HEK293 (cell line): ENCODE measurements around the gene TFPT.

Source experiments
- CTCF ChIA-PET: fragments of 350-600 bp; formaldehyde crosslinking; extraction: SDS; loops from one replicate; lab custom pipeline; 2021; ENCODE audit warnings: antibody characterized with exemption; lab: Yijun Ruan, JAX
- POLR2A ChIA-PET: fragments of 300-600 bp; formaldehyde crosslinking; extraction: SDS; loops from one replicate; lab custom pipeline; 2020; ENCODE audit warnings: antibody characterized with exemption, inconsistent platforms; lab: Yijun Ruan, JAX
- H3K27ac ChIP-seq: fragments of 200-500 bp; sonication (Bioruptor generic); 2 replicates; pipeline ENCODE4 v1.5.1; 2014; ENCODE audit warnings: low read depth, low read length, control low read depth, inconsistent platforms; ENCODE audit errors: extremely low read depth
- H3K36me3 ChIP-seq, 2 experiments: fragments of 200-500 bp in 1 of 2; sonication (Bioruptor generic) in 1 of 2; 1 replicate in 1 of 2; 2 replicates in 1 of 2; pipeline ENCODE4 v1.5.1; 2014 to 2017; ENCODE audit warnings: inconsistent platforms in 2 of 2, low read length in 2 of 2; ENCODE audit not compliant: control insufficient read depth in 2 of 2, insufficient read depth in 1 of 2
- H3K4me1 ChIP-seq: fragments of 200-500 bp; sonication (Bioruptor generic); 2 replicates; pipeline ENCODE4 v1.5.1; 2014; ENCODE audit warnings: mild to moderate bottlenecking, low read length, inconsistent platforms; ENCODE audit not compliant: control insufficient read depth, insufficient read depth
- H3K4me3 ChIP-seq: 2 replicates; pipeline ENCODE4 v1.5.1; 2011; ENCODE audit warnings: low read depth, mild to moderate bottlenecking, control low read depth, low read length, moderate library complexity
- H3K9me3 ChIP-seq: fragments of 200-500 bp; sonication (Bioruptor generic); 2 replicates; pipeline ENCODE4 v1.5.1; 2014; ENCODE audit warnings: low read depth, low read length, inconsistent platforms; ENCODE audit not compliant: control insufficient read depth, insufficient read depth
- GLIS2 ChIP-seq: fragments of 450-650 bp; formaldehyde crosslinking; IDR thresholded peaks from 2 replicates; pipeline ENCODE4 v1.5.1; 2016; ENCODE audit warnings: missing biosample characterization, missing genetic modification characterization
- HOXC10 ChIP-seq: sonication (generic); formaldehyde crosslinking; IDR thresholded peaks from 2 replicates; pipeline ENCODE4 v1.8.1; 2023; ENCODE audit warnings: mild to moderate bottlenecking, missing genetic modification reagents
- KLF16 ChIP-seq: fragments of 450-650 bp; formaldehyde crosslinking; IDR thresholded peaks from 2 replicates; pipeline ENCODE4 v1.5.1; 2017; ENCODE audit warnings: missing biosample characterization, missing genetic modification characterization
- KLF9 ChIP-seq: fragments of 450-650 bp; formaldehyde crosslinking; IDR thresholded peaks from 2 replicates; pipeline ENCODE4 v1.5.1; 2016; ENCODE audit warnings: missing biosample characterization, missing genetic modification characterization, low read depth
- MEIS1 ChIP-seq: sonication (generic); formaldehyde crosslinking; IDR thresholded peaks from 2 replicates; pipeline ENCODE4 v1.8.1; 2022; ENCODE audit warnings: missing genetic modification reagents, mild to moderate bottlenecking, borderline replicate concordance
- MZF1 ChIP-seq: fragments of 450-650 bp; formaldehyde crosslinking; IDR thresholded peaks from 2 replicates; pipeline ENCODE4 v1.5.1; 2017; ENCODE audit warnings: missing biosample characterization, missing genetic modification characterization, borderline replicate concordance
- OSR2 ChIP-seq: fragments of 450-650 bp; formaldehyde crosslinking; IDR thresholded peaks from 2 replicates; pipeline ENCODE4 v1.5.1; 2016; ENCODE audit warnings: missing biosample characterization, missing genetic modification characterization
- SCRT1 ChIP-seq: fragments of 450-650 bp; formaldehyde crosslinking; IDR thresholded peaks from 2 replicates; pipeline ENCODE4 v1.5.1; 2016; ENCODE audit warnings: missing biosample characterization, missing genetic modification characterization, borderline replicate concordance
- SP7 ChIP-seq: fragments of 450-650 bp; formaldehyde crosslinking; IDR thresholded peaks from 2 replicates; pipeline ENCODE4 v1.5.1; 2016; ENCODE audit warnings: missing biosample characterization, missing genetic modification characterization
- ZBTB17 ChIP-seq: fragments of 450-650 bp; formaldehyde crosslinking; IDR thresholded peaks from 2 replicates; pipeline ENCODE4 v1.5.1; 2016; ENCODE audit warnings: missing biosample characterization, missing genetic modification characterization
- ZFHX2 ChIP-seq: fragments of 450-650 bp; formaldehyde crosslinking; conservative IDR thresholded peaks from 2 replicates; pipeline ENCODE4 v1.5.1; 2016; ENCODE audit warnings: missing biosample characterization, missing genetic modification characterization
- ZFP69B ChIP-seq: fragments of 450-650 bp; formaldehyde crosslinking; IDR thresholded peaks from 2 replicates; pipeline ENCODE4 v1.5.1; 2016; ENCODE audit warnings: missing biosample characterization, missing genetic modification characterization
- ZNF121 ChIP-seq: fragments of 450-650 bp; formaldehyde crosslinking; IDR thresholded peaks from 2 replicates; pipeline ENCODE4 v1.5.1; 2016; ENCODE audit warnings: missing biosample characterization, missing genetic modification characterization
- ZNF146 ChIP-seq: fragments of 450-650 bp; formaldehyde crosslinking; IDR thresholded peaks from 2 replicates; pipeline ENCODE4 v1.5.1; 2016; ENCODE audit warnings: missing biosample characterization, missing genetic modification characterization
- ZNF184 ChIP-seq: fragments of 450-650 bp; IDR thresholded peaks from 2 replicates; pipeline ENCODE4 v1.5.1; 2018; ENCODE audit warnings: missing biosample characterization, mild to moderate bottlenecking, missing genetic modification characterization
- ZNF335 ChIP-seq: fragments of 450-650 bp; formaldehyde crosslinking; conservative IDR thresholded peaks from 2 replicates; pipeline ENCODE4 v1.5.1; 2016; ENCODE audit warnings: missing biosample characterization, missing genetic modification characterization
- ZNF530 ChIP-seq: fragments of 450-650 bp; formaldehyde crosslinking; IDR thresholded peaks from 2 replicates; pipeline ENCODE4 v1.5.1; 2016; ENCODE audit warnings: low read depth, missing biosample characterization, missing genetic modification characterization
- ZNF561 ChIP-seq: fragments of 450-650 bp; IDR thresholded peaks from 2 replicates; pipeline ENCODE4 v1.5.1; 2018; ENCODE audit warnings: missing biosample characterization, missing genetic modification characterization, borderline replicate concordance
- ZNF596 ChIP-seq: fragments of 450-650 bp; IDR thresholded peaks from 2 replicates; pipeline ENCODE4 v1.5.0; 2018; ENCODE audit warnings: missing biosample characterization, mild to moderate bottlenecking, missing genetic modification characterization, moderate library complexity
- ZNF600 ChIP-seq: fragments of 450-650 bp; formaldehyde crosslinking; IDR thresholded peaks from 2 replicates; pipeline ENCODE4 v1.5.1; 2016; ENCODE audit warnings: missing biosample characterization, missing genetic modification characterization
- ZNF610 ChIP-seq: fragments of 450-650 bp; formaldehyde crosslinking; IDR thresholded peaks from 2 replicates; pipeline ENCODE4 v1.5.1; 2016; ENCODE audit warnings: missing biosample characterization, missing genetic modification characterization, borderline replicate concordance
- ZNF658 ChIP-seq: fragments of 450-650 bp; formaldehyde crosslinking; IDR thresholded peaks from 2 replicates; pipeline ENCODE4; 2016; ENCODE audit warnings: missing biosample characterization, missing genetic modification characterization
- ZNF664 ChIP-seq: fragments of 450-650 bp; formaldehyde crosslinking; IDR thresholded peaks from 2 replicates; pipeline ENCODE4 v1.5.1; 2016; ENCODE audit warnings: missing biosample characterization, missing genetic modification characterization
- ZNF777 ChIP-seq: fragments of 450-650 bp; formaldehyde crosslinking; IDR thresholded peaks from 2 replicates; pipeline ENCODE4 v1.5.1; 2017; ENCODE audit warnings: missing biosample characterization, missing genetic modification characterization, borderline replicate concordance
- ZNF830 ChIP-seq: fragments of 450-650 bp; IDR thresholded peaks from 2 replicates; pipeline ENCODE4 v1.5.0; 2018; ENCODE audit warnings: missing biosample characterization, missing genetic modification characterization, low read depth, mild to moderate bottlenecking, moderate library complexity
- ZSCAN23 ChIP-seq: fragments of 450-650 bp; formaldehyde crosslinking; IDR thresholded peaks from 2 replicates; pipeline ENCODE4 v1.5.1; 2016; ENCODE audit warnings: missing biosample characterization, missing genetic modification characterization
- TF ChIP-seq, protein P1 (sequence below): fragments of 450-650 bp; formaldehyde crosslinking; IDR thresholded peaks from 2 replicates; pipeline ENCODE4 v1.5.1; 2016; ENCODE audit warnings: missing biosample characterization, missing genetic modification characterization
- TF ChIP-seq, protein P2 (sequence below): fragments of 450-650 bp; IDR thresholded peaks from 2 replicates; pipeline ENCODE4 v1.5.1; 2018; ENCODE audit warnings: missing biosample characterization, missing genetic modification characterization
- TF ChIP-seq, protein P3 (sequence below): fragments of 450-650 bp; formaldehyde crosslinking; IDR thresholded peaks from 2 replicates; pipeline ENCODE4 v1.5.1; 2016; ENCODE audit warnings: missing biosample characterization, missing genetic modification characterization, borderline replicate concordance
- TF ChIP-seq, protein P4 (sequence below): fragments of 450-650 bp; formaldehyde crosslinking; IDR thresholded peaks from 2 replicates; pipeline ENCODE4 v1.5.1; 2016; ENCODE audit warnings: missing biosample characterization, missing genetic modification characterization
- TF ChIP-seq, protein P5 (sequence below): fragments of 450-650 bp; formaldehyde crosslinking; IDR thresholded peaks from 2 replicates; pipeline ENCODE4 v1.5.1; 2016; ENCODE audit warnings: missing biosample characterization, missing genetic modification characterization

TFPT gene

DNA sequence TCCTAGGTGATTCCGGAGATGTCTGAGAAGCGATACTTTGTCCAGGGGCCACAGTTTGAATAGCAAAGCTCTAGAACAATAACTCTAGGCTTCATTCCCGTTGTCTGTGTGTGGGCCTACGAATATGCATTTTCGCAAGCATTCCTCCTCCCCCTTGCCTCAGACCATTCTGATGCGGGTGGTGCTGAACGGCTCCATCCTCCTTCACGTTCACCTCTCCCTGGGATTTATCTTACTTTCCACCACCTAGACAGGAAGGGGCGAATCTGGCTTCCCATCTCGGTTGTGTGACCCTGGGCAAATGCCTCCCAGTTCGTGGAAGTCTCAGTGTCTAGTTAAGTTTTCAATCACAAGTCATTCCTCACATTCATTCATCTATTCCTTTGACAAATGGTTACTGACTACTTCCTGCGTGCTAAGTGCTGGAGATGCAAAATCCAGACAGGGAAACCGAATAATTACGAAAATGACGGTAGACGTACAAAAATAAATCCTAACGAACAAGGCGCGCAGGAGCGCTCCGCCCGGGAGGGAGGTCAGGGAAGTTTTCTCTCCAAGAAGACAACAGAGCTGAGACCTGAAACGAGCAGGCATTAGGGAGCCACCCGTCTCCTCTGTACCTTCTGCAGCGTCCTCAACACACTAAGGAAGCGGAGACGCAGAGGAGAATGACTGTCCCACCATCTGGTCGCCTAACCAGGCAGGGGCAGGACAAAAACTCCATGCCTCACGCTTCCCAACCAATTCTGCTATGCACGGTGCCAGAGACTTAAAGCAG is 20.8 kb upstream of the TFPT start:
- Histone ChIP-seq H3K4me1 (peaks cover 13% of the 10 kb centered on the region), H3K4me3 (peak overlapping the region; percentile 46), H3K27ac (peak overlapping the region; percentile 11; the same call in 1 of the 2 replicates), H3K36me3 (peaks cover 10 to 36% of the 10 kb centered on the region in 2 experiments), H3K9me3 (peaks cover 2% of the 10 kb centered on the region)
- ChIA-PET POLR2A (interaction anchor here (0.6 to 5.5 kb wide), 26 partner anchors 10 to 1407 kb away, joined by 3 to 116 read pairs (median 8); partner anchors contain the start of genes LENG1, LENG8, MBOAT7 and NDUFA3), CTCF (interaction anchor here (1.5 to 1.7 kb wide), 2 partner anchors 19 to 32 kb away, joined by 5 read pairs; no protein-coding TSS in a partner anchor)
- TF ChIP-seq ZNF561 (tag by site-specific recombination) (no peak), ZFP69B (tag by site-specific recombination) (no peak), ZNF184 (tag by site-specific recombination) (no peak), ZNF121 (no peak), ZNF830 (tag by site-specific recombination) (no peak), ZFHX2 (tag by site-specific recombination) (no peak), MZF1 (tag by site-specific recombination) (no peak), ZNF600 (peak; percentile 92), ZNF610 (tag by site-specific recombination) (no peak), ZNF335 (tag by site-specific recombination) (peak; percentile 85), KLF9 (tag by site-specific recombination) (no peak), SCRT1 (tag by site-specific recombination) (no peak), GLIS2 (tag by site-specific recombination) (no peak), OSR2 (tag by site-specific recombination) (no peak), HOXC10 (CRISPR knock-in tag) (no peak), ZNF146 (tag by site-specific recombination) (no peak), ZNF596 (tag by site-specific recombination) (no peak), ZNF664 (tag by site-specific recombination) (no peak), ZNF777 (tag by site-specific recombination) (no peak), ZBTB17 (tag by site-specific recombination) (0 out of 2 replicates have a peak, but pooled peaks have one; percentile 53), ZSCAN23 (tag by site-specific recombination) (no peak), ZNF530 (no peak), KLF16 (tag by site-specific recombination) (no peak), ZNF658 (tag by site-specific recombination) (no peak), MEIS1 (CRISPR knock-in tag) (no peak), SP7 (tag by site-specific recombination) (0 out of 2 replicates have a peak, but pooled peaks have one; percentile 13)
- TF ChIP-seq, protein P1, sequence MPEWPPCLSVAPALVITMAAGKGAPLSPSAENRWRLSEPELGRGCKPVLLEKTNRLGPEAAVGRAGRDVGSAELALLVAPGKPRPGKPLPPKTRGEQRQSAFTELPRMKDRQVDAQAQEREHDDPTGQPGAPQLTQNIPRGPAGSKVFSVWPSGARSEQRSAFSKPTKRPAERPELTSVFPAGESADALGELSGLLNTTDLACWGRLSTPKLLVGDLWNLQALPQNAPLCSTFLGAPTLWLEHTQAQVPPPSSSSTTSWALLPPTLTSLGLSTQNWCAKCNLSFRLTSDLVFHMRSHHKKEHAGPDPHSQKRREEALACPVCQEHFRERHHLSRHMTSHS (tag by site-specific recombination), result no peak
- TF ChIP-seq, protein P2, sequence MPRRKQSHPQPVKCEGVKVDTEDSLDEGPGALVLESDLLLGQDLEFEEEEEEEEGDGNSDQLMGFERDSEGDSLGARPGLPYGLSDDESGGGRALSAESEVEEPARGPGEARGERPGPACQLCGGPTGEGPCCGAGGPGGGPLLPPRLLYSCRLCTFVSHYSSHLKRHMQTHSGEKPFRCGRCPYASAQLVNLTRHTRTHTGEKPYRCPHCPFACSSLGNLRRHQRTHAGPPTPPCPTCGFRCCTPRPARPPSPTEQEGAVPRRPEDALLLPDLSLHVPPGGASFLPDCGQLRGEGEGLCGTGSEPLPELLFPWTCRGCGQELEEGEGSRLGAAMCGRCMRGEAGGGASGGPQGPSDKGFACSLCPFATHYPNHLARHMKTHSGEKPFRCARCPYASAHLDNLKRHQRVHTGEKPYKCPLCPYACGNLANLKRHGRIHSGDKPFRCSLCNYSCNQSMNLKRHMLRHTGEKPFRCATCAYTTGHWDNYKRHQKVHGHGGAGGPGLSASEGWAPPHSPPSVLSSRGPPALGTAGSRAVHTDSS (tag by site-specific recombination), result no peak
- TF ChIP-seq, protein P3, sequence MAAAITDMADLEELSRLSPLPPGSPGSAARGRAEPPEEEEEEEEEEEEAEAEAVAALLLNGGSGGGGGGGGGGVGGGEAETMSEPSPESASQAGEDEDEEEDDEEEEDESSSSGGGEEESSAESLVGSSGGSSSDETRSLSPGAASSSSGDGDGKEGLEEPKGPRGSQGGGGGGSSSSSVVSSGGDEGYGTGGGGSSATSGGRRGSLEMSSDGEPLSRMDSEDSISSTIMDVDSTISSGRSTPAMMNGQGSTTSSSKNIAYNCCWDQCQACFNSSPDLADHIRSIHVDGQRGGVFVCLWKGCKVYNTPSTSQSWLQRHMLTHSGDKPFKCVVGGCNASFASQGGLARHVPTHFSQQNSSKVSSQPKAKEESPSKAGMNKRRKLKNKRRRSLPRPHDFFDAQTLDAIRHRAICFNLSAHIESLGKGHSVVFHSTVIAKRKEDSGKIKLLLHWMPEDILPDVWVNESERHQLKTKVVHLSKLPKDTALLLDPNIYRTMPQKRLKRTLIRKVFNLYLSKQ (tag by site-specific recombination), result no peak
- TF ChIP-seq, protein P4, sequence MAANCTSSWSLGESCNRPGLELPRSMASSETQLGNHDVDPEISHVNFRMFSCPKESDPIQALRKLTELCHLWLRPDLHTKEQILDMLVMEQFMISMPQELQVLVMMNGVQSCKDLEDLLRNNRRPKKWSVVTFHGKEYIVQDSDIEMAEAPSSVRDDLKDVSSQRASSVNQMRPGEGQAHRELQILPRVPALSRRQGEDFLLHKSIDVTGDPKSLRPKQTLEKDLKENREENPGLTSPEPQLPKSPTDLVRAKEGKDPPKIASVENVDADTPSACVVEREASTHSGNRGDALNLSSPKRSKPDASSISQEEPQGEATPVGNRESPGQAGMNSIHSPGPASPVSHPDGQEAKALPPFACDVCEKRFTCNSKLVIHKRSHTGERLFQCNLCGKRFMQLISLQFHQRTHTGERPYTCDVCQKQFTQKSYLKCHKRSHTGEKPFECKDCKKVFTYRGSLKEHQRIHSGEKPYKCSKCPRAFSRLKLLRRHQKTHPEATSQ (tag by site-specific recombination), result no peak
- TF ChIP-seq, protein P5, sequence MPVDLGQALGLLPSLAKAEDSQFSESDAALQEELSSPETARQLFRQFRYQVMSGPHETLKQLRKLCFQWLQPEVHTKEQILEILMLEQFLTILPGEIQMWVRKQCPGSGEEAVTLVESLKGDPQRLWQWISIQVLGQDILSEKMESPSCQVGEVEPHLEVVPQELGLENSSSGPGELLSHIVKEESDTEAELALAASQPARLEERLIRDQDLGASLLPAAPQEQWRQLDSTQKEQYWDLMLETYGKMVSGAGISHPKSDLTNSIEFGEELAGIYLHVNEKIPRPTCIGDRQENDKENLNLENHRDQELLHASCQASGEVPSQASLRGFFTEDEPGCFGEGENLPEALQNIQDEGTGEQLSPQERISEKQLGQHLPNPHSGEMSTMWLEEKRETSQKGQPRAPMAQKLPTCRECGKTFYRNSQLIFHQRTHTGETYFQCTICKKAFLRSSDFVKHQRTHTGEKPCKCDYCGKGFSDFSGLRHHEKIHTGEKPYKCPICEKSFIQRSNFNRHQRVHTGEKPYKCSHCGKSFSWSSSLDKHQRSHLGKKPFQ (tag by site-specific recombination), result no peak
